Esophagus muscularis mucosa (tissue), 4 donors: ENCODE results near the gene RPS6KC1.

Source experiments
- CTCF ChIP-seq, 3 experiments: fragments of 200-600 bp in 2 of 3; fragments of 450-650 bp in 1 of 3; sonication (generic) in 2 of 3; IDR thresholded peaks; one replicate each; pipeline ENCODE4 v1.5.1; 2017 to 2019; ENCODE audit warnings: antibody characterized with exemption in 3 of 3, mild to moderate bottlenecking in 2 of 3, moderate library complexity in 1 of 3
- EP300 ChIP-seq: sonication (generic); formaldehyde crosslinking; IDR thresholded peaks from one replicate; pipeline ENCODE4 v1.6.1; 2017; ENCODE audit warnings: antibody characterized with exemption
- POLR2A ChIP-seq: fragments of 450-650 bp; IDR thresholded peaks from one replicate; pipeline ENCODE4 v1.6.1; 2017; ENCODE audit warnings: antibody characterized with exemption, moderate library complexity, mild to moderate bottlenecking, low read depth

- TF ChIP-seq CTCF (IDR thresholded peaks at IDR 0.05) = no peak
- no peak for TF ChIP-seq POLR2A
- no peak for TF ChIP-seq EP300
Observed at GRCh38 chr1:213192026-213192425, 141.0 kb downstream of the RPS6KC1 start.
